Activated CD8-positive, alpha-beta memory T cell treated with anti-CD3 and anti-CD28 coated beads for 36 hours (primary cell): ENCODE measurements around the gene SPATA9. TPM values are rescaled to one million over a fixed set of nuclear protein-coding genes. Genes with fewer than 3 reads are reported as not detected.
"Not testable (repeated sequence)": the region's sequence is repeated elsewhere in the genome, so short reads cannot be mapped to it uniquely, and the experiment has no call there.

Experiments used
- CTCF ChIA-PET: fragments of 350-600 bp; sonication (Branson Sonifier 250); formaldehyde crosslinking; loops from one replicate; lab custom pipeline; 2021; ENCODE audit warnings: antibody characterized with exemption; lab: Charles Lee
- POLR2A ChIA-PET: fragments of 350-600 bp; sonication (Branson Sonifier 250); formaldehyde crosslinking; loops from one replicate; lab custom pipeline; 2021; ENCODE audit warnings: antibody characterized with exemption; lab: Charles Lee
- total RNA-seq, 2 experiments: library from RNA; stranded (reverse); gene quantifications; one replicate each; pipeline ENCODE4 v1.2.3, GENCODE V29; 2021

Gene SPATA9
- total RNA-seq, 2 experiments from 2014 or later: not detected

DNA sequence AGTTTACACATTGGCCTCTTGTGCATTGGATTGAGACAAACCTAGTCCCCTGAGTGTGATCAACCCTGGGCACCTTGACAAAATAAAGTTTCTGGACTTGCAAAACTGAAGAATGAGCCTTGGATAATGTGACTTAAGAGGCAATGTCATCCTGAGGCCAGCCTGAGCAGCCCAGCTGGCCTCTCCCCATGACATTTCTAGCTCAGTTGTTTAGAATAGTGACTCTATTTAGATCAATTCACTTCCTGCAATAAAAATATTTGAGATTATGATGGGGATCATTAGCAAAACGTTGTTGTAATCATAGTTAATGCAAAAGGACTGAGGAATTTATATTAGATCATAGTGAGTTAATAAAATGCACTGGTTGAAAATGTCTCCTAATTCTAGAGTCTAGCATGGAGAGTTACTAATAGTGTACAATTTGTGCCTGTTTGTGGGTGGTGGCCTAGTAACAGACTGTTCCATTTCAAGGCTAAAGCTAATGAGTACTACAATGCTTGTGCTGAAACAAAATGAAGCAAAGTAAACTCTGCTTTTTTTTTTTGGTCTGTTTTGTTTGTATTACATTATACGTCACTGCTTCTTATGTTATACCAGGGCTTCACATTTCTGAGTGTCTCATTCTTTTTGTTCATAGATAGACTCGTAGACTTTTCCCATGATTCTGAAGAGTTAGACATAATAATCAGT is 37.4 kb upstream of the SPATA9 start:
- CTCF ChIA-PET: no interaction called here
- POLR2A ChIA-PET: no interaction called here

DNA sequence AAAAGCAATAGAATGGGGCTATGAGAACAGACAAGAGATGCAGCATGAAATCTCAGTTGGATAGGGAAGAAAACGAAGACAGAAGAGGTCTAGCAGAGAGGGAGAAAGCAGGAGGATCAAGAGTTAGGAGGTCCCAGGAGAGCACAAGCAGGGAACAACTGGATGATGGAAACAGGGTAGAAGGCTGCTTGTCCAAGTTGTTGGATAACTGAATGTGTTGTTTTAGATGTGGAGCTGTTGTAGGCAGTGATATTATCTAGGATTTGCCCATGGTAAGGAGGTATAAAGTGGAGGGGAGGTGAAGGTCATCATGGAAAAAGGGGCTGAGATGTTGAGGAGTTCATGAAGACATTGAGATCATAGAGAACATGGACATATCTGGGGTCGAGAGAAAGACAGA is 35.9 kb upstream of the SPATA9 start:
- CTCF ChIA-PET: no interaction called here
- POLR2A ChIA-PET: no interaction called here

DNA sequence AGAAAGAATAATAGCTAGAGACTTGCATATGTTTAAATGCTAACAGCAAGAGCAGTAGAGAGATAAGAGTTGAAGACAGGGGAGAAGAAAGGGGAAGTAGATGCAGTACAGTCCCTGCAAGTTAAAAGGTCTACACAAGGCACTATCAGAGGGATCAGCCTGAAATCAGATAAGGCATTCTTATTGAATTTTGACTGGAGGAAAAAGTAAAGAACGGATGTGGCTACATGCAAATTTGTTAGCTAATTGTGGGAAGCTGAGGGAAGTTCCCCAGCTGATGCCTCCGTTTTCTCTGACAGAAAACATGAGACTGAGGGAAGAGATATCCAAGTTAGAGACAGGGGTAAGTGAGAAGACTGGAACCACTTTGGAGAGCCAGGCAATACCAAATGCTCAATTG is 35.4 kb upstream of the SPATA9 start:
- CTCF ChIA-PET: no interaction called here
- POLR2A ChIA-PET: no interaction called here

DNA sequence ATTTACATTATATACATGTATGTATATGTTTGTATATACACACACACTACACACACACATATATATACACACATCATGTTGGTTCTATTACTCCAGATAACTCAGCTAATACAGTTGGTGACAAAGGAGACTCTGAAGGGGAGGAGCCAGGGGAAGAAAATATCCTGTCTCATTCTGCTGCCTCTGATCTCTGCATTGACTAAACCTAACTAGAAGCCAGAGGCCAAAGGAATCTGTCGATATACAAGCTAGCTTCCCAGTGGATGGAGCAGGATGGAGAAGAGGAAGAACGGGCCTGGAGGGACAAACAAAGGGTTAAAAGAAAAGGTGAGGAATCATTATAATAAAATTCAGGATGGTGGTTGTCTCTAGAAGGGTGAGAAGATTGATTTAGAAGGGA is 34.6 kb upstream of the SPATA9 start:
- CTCF ChIA-PET: no interaction called here
- POLR2A ChIA-PET: no interaction called here

- POLR2A ChIA-PET: no interaction called here
- CTCF ChIA-PET: no interaction called here
Observed at GRCh38 chr5:95715799-95716461, 33.1 kb upstream of the SPATA9 start.

DNA sequence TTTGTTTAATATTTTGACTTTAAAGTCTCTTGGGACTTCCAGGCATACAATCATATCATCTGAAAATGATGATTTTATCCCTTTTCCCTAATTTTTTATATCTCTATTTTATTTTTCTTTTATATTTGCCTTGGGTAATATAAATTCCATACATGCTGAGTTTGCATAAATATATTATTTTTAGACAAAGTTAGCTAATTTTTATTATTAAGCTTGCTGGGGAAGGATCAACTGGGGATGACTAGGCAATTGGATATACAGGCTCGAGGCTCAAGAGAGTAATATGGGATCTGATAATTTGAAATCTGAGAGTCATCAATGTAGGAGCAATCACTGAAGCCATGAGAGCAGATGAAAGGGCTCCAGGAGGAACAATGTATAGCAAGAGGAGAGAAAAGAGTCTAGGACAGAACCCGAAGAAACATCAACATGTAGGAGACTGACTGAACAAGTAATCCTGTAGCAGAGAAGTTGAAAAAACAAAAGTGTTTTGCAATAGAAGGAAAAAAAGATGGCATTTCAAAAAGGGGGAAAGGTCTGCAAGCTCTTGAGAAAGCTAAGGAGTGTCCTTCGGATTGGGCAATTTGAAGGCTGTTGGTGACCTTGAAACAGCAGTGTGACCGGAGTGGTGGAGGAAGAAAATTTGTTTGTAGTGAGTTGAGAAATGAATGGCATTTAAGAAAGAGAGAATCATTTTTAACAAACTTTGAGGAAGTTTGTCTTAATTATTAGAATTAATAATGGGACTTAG is 31.3 kb upstream of the SPATA9 start:
- ChIA-PET POLR2A (no interaction called here), CTCF (no interaction called here)

DNA sequence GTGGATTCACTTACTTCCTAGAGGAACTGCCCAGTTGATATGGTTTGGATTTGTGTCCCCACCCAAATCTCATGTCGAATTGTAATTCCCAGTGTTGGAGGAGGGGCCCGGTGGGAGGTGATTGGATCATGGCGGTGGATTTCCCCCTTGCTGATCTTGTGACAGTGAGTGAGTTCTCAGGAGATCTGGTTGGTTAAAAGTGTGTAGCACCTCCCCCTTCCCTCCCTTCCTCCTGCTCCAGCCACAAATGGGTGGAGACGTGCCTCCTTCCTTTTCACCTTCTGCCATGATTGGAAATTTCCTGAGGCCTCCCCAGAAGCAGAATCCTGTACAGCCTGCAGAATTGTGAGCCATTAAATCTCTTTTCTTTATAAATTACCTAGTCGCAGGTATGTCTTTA is 30.5 kb upstream of the SPATA9 start:
- CTCF ChIA-PET: not testable (repeated sequence)
- POLR2A ChIA-PET: interaction anchor here (0.6 kb wide), 1 partner anchor 67 kb away, joined by 3 read pairs; the partner anchor contains the start of gene RFESD

DNA sequence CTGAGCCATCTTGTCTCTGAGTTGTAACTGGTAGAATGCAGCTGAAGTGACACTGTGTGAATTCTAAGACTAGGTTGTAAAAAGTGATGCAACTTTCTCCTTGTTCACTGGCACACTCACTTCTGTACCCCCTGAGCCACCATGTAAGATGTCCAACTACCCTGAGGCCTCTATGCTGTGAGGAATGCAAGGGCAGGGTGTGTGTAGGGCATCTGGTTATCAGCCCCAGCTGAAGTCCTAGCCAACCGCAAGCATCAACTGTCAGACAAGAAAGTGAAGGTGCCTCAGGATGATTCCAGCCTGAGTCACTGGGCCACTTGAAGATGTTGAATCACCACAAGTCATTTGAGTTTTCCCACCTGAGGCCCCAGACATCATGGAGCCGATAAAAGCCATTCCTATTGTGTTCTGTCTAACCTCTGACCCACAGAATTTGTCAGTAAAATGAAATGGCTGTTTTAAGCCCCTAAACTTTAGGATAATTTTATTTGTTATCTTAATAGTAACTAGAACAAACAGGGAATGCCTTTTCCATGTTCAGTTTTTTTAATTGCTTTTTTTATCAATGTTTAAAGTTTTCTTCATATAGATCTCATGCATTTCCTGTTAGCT is 29.7 kb upstream of the SPATA9 start:
- ChIA-PET POLR2A (interaction anchor here (0.5 to 0.6 kb wide), 2 partner anchors 66 to 1135 kb away, joined by 3 read pairs; partner anchors contain the start of gene RFESD), CTCF (no interaction called here)

DNA sequence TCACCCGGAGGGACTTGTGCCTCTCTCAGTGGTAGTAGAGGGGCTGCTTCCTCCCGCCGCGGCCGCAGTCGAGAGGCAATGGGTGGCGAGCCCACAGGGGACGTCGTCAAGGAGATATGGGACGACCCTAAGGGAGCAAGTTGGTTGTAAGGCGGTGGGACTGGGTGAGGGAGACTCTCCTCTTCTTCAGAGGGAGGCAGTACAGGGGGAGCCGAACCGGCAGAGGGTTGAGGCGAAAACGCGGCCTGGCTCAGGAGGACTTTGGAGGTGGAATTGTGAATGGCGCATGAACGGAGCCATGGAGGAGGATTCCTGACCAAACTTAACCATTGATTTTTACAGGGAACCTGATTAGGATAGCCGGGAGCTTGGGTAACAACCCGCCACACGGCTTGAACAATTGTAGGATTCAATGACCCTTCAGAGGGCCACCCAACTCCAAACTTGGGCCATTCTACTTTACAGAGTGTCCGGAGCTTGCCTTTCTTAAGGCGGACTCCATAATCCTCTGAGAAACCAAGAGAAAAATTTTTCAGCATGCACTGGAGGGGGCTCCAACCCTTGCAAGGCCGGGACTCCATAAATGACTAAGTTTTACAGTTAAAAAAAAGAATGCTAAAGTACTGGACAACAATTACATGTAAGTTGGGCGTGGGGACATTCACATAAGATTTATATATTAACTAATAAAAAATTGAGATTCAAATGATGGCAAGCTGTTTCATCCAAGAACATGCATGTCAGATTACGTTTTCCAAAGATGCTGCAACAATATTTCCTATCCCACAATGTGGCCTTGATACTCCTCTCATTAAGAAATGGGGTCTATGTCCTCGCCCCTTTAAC is 28.9 kb upstream of the SPATA9 start:
- CTCF ChIA-PET: no interaction called here
- POLR2A ChIA-PET: interaction anchor here (0.5 kb wide), 1 partner anchor 1135 kb away, joined by 3 read pairs; no protein-coding TSS in a partner anchor

DNA sequence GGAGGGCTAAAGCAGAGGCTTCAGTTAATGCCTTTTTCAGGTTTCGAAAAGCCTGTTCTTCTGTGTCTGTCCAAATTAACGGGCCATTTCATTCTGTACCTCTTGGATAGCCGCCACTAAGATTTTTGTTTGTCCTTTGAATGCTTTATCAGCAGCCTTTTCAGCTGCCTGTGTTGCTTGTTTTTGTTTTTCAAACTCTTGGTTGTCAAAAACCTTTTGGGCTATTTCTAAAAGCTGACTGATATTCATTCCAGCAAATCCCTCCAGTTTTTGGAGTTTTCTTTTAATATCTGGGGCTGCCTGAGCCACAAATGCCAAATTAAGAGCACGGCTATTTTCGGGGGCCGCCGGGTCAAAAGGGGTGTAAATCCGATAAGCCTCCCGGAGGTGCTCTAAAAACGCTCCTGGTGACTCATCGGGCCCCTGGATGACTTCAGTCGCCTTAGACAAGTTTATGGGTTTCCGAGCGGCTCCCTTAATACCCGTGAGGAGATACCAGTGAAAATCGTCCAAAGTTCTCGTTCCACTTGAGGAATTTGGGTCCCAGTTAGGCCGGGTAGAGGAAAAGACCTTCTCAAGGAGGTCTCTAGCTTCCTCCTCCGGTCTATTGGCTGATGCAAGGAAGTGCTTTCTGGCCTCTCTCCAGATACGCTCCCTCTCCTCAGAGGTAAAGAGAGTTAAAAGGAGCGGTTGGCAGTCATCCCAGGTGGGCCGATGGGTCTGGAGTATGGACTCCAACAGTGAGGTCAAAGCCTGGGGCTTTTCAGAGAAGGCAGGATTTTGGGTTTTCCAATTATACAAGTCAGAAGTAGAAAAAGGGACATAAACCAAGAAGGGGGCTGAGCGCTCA is 28.1 kb upstream of the SPATA9 start:
- CTCF ChIA-PET, POLR2A ChIA-PET: not testable (repeated sequence)

- POLR2A ChIA-PET: no interaction called here
- CTCF ChIA-PET: no interaction called here
Observed at GRCh38 chr5:95709967-95710650, 27.3 kb upstream of the SPATA9 start.

GRCh38 chr5:95708876-95709275 is 26.1 kb upstream of the SPATA9 start:
- CTCF ChIA-PET: interaction anchor here (0.9 kb wide), 1 partner anchor 72 kb away, joined by 3 read pairs; no protein-coding TSS in a partner anchor
- POLR2A ChIA-PET: no interaction called here

GRCh38 chr5:95707534-95708188 is 24.9 kb upstream of the SPATA9 start:
- POLR2A ChIA-PET, CTCF ChIA-PET: not testable (repeated sequence)

DNA sequence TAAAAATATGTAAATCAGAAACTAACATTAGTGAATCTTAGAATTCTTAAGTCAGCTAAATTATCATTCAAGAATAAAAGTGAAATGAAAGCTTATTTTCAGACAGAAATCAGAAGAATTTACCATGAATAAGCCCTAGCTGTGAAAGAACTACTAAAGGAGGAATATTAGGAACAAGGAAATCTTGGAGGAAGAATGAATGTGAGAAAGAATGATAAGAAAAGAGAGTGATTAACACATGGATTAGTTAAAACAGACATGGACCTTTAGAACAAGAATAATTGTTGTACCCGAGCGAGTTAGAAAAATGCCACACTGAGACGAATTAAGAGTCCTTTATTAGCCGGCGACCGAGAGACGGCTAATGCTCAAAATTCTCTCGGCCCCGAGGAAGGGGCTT is 24.3 kb upstream of the SPATA9 start:
- CTCF ChIA-PET: no interaction called here
- POLR2A ChIA-PET: no interaction called here

GRCh38 chr5:95706196-95706595 is 23.4 kb upstream of the SPATA9 start:
- POLR2A ChIA-PET, CTCF ChIA-PET: not testable (repeated sequence)

GRCh38 chr5:95704150-95704549 is 21.4 kb upstream of the SPATA9 start:
- POLR2A ChIA-PET: no interaction called here
- CTCF ChIA-PET: no interaction called here

DNA sequence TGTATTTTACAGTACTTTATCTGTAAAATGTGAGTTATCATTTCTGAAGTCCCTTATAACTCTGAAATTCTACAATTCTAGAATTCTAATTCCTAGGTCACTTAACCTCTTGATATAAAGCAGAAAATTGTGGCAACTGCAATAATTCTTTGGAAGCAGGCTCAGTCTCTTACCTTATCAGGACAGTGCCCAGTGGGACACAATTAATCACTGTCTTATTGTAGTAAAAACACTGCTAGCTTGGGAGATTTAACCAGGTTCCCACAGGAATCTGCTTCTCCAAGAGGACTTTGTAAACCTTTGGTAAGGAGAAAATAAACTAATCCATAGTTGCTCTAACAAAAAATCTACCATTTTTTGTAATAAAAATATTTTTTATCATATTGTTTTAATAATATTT is 18.3 kb upstream of the SPATA9 start:
- POLR2A ChIA-PET: no interaction called here

More for the DNA sequence above, 18.3 kb upstream of the SPATA9 start:
- CTCF ChIA-PET: no interaction called here
